IMR-90 (cell line): ENCODE measurements around the gene LZTFL1. TPM values are rescaled to one million over a fixed set of nuclear protein-coding genes. Genes with fewer than 3 reads are reported as not detected.

ENCODE experiments used
- ATAC-seq: fragments of 200-7000 bp; cut with Tn5 transposase; 2 replicates; pipeline ENCODE4 v1.9.1; 2020; ENCODE audit warnings: low read depth, mild to moderate bottlenecking, moderate library complexity
- BruUV-seq: library from RNA; stranded (reverse); fragments of 400-500 nt; replicated peaks from 2 replicates; lab custom pipeline; 2021; lab: Mats Ljungman, UMichigan
- CTCF ChIA-PET: fragments of 300-600 bp; formaldehyde crosslinking; extraction: SDS; loops from one replicate; lab custom pipeline; 2021; ENCODE audit warnings: antibody characterized with exemption; lab: Yijun Ruan, JAX
- POLR2A ChIA-PET: fragments of 300-600 bp; sonication (Branson Sonifier 250); formaldehyde crosslinking; loops from one replicate; lab custom pipeline; 2022; ENCODE audit warnings: antibody characterized with exemption; ENCODE audit not compliant: unreplicated experiment; lab: Charles Lee
- DNase-seq: peaks from one replicate; pipeline ENCODE4 v3.0.0; 2013
- H2AFZ ChIP-seq: replicated peaks from 2 replicates; pipeline ENCODE3; 2013; ENCODE audit warnings: low read length, mild to moderate bottlenecking; ENCODE audit not compliant: poor library complexity
- H2AK5ac ChIP-seq: 2 replicates; pipeline ENCODE4 v1.6.1; 2013; ENCODE audit warnings: low read depth, low read length, inconsistent platforms
- H2AK9ac ChIP-seq: replicated peaks from 2 replicates; pipeline ENCODE3; 2013; ENCODE audit warnings: mild to moderate bottlenecking, low read depth, low read length, moderate library complexity; ENCODE audit not compliant: poor library complexity
- H2BK120ac ChIP-seq: 2 replicates; pipeline ENCODE4 v1.6.1; 2013; ENCODE audit warnings: low read depth, low read length, inconsistent platforms
- H2BK15ac ChIP-seq: 3 replicates; pipeline ENCODE4 v1.6.1; 2013; ENCODE audit warnings: low read depth, low read length, inconsistent platforms
- H2BK20ac ChIP-seq: 2 replicates; pipeline ENCODE4 v1.6.1; 2013; ENCODE audit warnings: low read depth, mild to moderate bottlenecking, inconsistent platforms, low read length, moderate library complexity
- H2BK5ac ChIP-seq: 2 replicates; pipeline ENCODE4 v1.6.1; 2013; ENCODE audit warnings: mild to moderate bottlenecking, low read depth, low read length, inconsistent platforms; ENCODE audit not compliant: poor library complexity, severe bottlenecking
- H3K14ac ChIP-seq: replicated peaks from 2 replicates; pipeline ENCODE4 v1.6.1; 2013; ENCODE audit warnings: low read depth, low read length, inconsistent platforms
- H3K18ac ChIP-seq: 2 replicates; pipeline ENCODE4 v1.6.1; 2013; ENCODE audit warnings: low read depth, low read length, control low read depth
- H3K23ac ChIP-seq: 2 replicates; pipeline ENCODE4 v1.6.1; 2013; ENCODE audit warnings: low read depth, low read length, inconsistent platforms
- H3K27ac ChIP-seq: 2 replicates; pipeline ENCODE4 v1.5.1; 2013; ENCODE audit warnings: mild to moderate bottlenecking, control low read depth, low read length; ENCODE audit not compliant: insufficient read depth
- H3K27me3 ChIP-seq: 2 replicates; pipeline ENCODE4 v1.6.1; 2013; ENCODE audit warnings: low read length; ENCODE audit not compliant: control insufficient read depth, insufficient read depth
- H3K36me3 ChIP-seq: 2 replicates; pipeline ENCODE4 v1.6.1; 2013; ENCODE audit warnings: low read length, mixed read lengths; ENCODE audit not compliant: control insufficient read depth, insufficient read depth
- H3K4ac ChIP-seq: 2 replicates; pipeline ENCODE4 v1.6.1; 2013; ENCODE audit warnings: low read depth, low read length, inconsistent platforms
- H3K4me1 ChIP-seq: 2 replicates; pipeline ENCODE4 v1.6.1; 2013; ENCODE audit warnings: low read length, mixed read lengths; ENCODE audit not compliant: control insufficient read depth, insufficient read depth
- H3K4me2 ChIP-seq: 2 replicates; pipeline ENCODE4 v1.6.1; 2013; ENCODE audit warnings: low read depth, mild to moderate bottlenecking, control low read depth, low read length, moderate library complexity
- H3K4me3 ChIP-seq: 2 replicates; pipeline ENCODE4 v1.5.1; 2013; ENCODE audit warnings: low read depth, mild to moderate bottlenecking, control low read depth, low read length, moderate library complexity; ENCODE audit not compliant: insufficient read depth
- H3K56ac ChIP-seq: 2 replicates; pipeline ENCODE4 v1.6.1; 2013; ENCODE audit warnings: low read length, inconsistent platforms; ENCODE audit not compliant: insufficient read depth; ENCODE audit errors: extremely low read depth
- H3K79me1 ChIP-seq, 2 experiments: 2 replicates each; pipeline ENCODE4 v1.6.1; 2013; ENCODE audit warnings: low read length in 2 of 2, inconsistent platforms in 1 of 2, low read depth in 1 of 2
- H3K9ac ChIP-seq: 2 replicates; pipeline ENCODE4 v1.6.1; 2013; ENCODE audit warnings: low read depth, low read length, control low read depth
- H3K9me1 ChIP-seq: 2 replicates; pipeline ENCODE4 v1.6.1; 2013; ENCODE audit warnings: low read length, inconsistent platforms; ENCODE audit not compliant: insufficient read depth
- H3K9me3 ChIP-seq: 2 replicates; pipeline ENCODE4 v1.6.1; 2013; ENCODE audit warnings: low read length; ENCODE audit not compliant: control insufficient read depth, insufficient read depth
- H4K20me1 ChIP-seq: 2 replicates; pipeline ENCODE4 v1.6.1; 2013; ENCODE audit warnings: low read length, inconsistent platforms; ENCODE audit not compliant: insufficient read depth
- H4K5ac ChIP-seq: 2 replicates; pipeline ENCODE4 v1.6.1; 2013; ENCODE audit warnings: mild to moderate bottlenecking, low read depth, low read length, control low read depth
- H4K8ac ChIP-seq, 2 experiments: 2 replicates each; pipeline ENCODE4 v1.6.1; 2013; ENCODE audit warnings: low read depth in 2 of 2, low read length in 2 of 2, control low read depth in 1 of 2, inconsistent platforms in 1 of 2
- H4K91ac ChIP-seq: 2 replicates; pipeline ENCODE4 v1.6.1; 2013; ENCODE audit warnings: low read depth, low read length, inconsistent platforms; ENCODE audit not compliant: insufficient read depth
- MXI1 ChIP-seq: IDR thresholded peaks from 2 replicates; pipeline ENCODE4 v1.6.1; 2012; ENCODE audit warnings: low read depth, mild to moderate bottlenecking, low read length, moderate library complexity, borderline replicate concordance
- NFE2L2 ChIP-seq: fragments of 150-350 bp; IDR thresholded peaks from 2 replicates; pipeline ENCODE4 v1.6.1; 2016; ENCODE audit warnings: low read depth, mild to moderate bottlenecking, low read length
- RAD21 ChIP-seq: IDR thresholded peaks from 2 replicates; pipeline ENCODE4 v1.6.1; 2012; ENCODE audit warnings: low read length, improper control_type of control experiment
- RCOR1 ChIP-seq: IDR thresholded peaks from 2 replicates; pipeline ENCODE4 v1.6.1; 2012; ENCODE audit warnings: mild to moderate bottlenecking, low read length, improper control_type of control experiment; ENCODE audit not compliant: insufficient replicate concordance
- SMC3 ChIP-seq: fragments of 150-350 bp; IDR thresholded peaks from 2 replicates; pipeline ENCODE4 v1.6.1; 2016; ENCODE audit warnings: low read depth, mild to moderate bottlenecking, antibody characterized with exemption, low read length, moderate library complexity
- WGBS, 2 experiments: methylation state at CpG; one replicate each; pipeline versions ENCODE4 v1.1.5 to v1.1.7; 2013; ENCODE audit warnings: missing lambda C conversion rate in 2 of 2; ENCODE audit not compliant: insufficient read length in 1 of 2; ENCODE audit errors: extremely low coverage in 2 of 2; 5-methylcytosine and 5-hydroxymethylcytosine counted together
- dilution Hi-C: fragments of 300-500 bp; cut with HindIII; formaldehyde crosslinking; loops from one replicate; pipeline ENCODE4 v1.14.3; 2018; ENCODE audit warnings: low sequenced_read_pairs; ENCODE audit not compliant: unreplicated experiment
- in situ Hi-C: fragments of 300-500 bp; cut with MboI; formaldehyde crosslinking; loops from 3 replicates; pipeline ENCODE4 v1.14.3; 2019; ENCODE audit warnings: low sequenced_read_pairs, inconsistent platforms, mixed read lengths
- intact Hi-C: fragments of 100-400 bp; cut with micrococcal nuclease; formaldehyde crosslinking; loops from 2 replicates; pipeline ENCODE4 v1.10.0; 2022
- polyA plus RNA-seq, 3 experiments: library from polyadenylated mRNA; depleted of rRNA; stranded (reverse); fragments of >200 nt; gene quantifications; 2 replicates each; pipeline ENCODE4 v1.2.3, GENCODE V29; 2012; ENCODE audit warnings: low replicate concordance in 1 of 3
- total RNA-seq: library from RNA; depleted of rRNA; stranded (reverse); fragments of >200 nt; gene quantifications from 2 replicates; pipeline ENCODE4 v1.2.3, GENCODE V29; 2012

Gene LZTFL1
- total and polyA plus RNA-seq, 2 of the 4 experiments (the other 2 are of a cell fraction), result 10.3 to 10.4 TPM

DNA sequence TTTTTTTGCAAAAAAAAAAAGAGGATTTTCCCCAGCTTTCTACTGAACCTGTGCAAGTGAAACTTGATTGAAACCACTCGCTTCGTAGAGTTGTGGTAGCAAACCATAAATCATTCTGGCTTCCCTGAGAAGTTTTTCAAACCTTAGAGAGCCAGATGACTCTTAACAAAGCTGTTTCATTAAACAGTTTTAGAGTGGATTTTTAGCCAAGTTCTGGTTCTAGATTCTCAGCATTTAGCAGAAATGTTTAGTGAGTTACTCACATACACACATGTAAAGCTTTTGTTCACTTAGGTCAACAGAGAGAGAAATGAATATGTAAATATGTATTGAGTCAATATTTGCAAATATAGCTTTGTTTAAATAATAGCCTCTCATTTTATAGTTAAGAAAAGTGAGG is 26.3 kb upstream of the LZTFL1 start:
- no peak overlapping the region for H3K4me3 ChIP-seq
- ChIA-PET CTCF (interaction anchor here (0.5 to 0.6 kb wide), 2 partner anchors 13 to 21 kb away, joined by 3 to 8 read pairs; no protein-coding TSS in a partner anchor), POLR2A (no interaction called here)
- no peak overlapping the region for H3K23ac ChIP-seq
- no peak overlapping the region for H2AK9ac ChIP-seq
- no peak overlapping the region for H3K4me2 ChIP-seq
- no peak overlapping the region for H2AFZ ChIP-seq
- peaks cover 43% of the 10 kb centered on the region for H3K27me3 ChIP-seq
- H2AK5ac ChIP-seq, result no peak overlapping the region
- in situ Hi-C loops (no loop called here), dilution Hi-C loops (no loop called here), intact Hi-C loops (no loop called here)
- WGBS, 2 experiments, result no CpG with 5 or more reads among the region's 2 CpGs
- DNase-seq (no peak), ATAC-seq (no peak)
- no peak overlapping the region for H4K5ac ChIP-seq
- H4K8ac ChIP-seq, result no peak overlapping the region
- no peak overlapping the region for H3K56ac ChIP-seq
- H3K9me3 ChIP-seq, result peaks cover 4% of the 10 kb centered on the region
- no peaks in the 10 kb centered on the region for H4K20me1 ChIP-seq
- H3K9ac ChIP-seq, result no peak overlapping the region
- no peak overlapping the region for H4K91ac ChIP-seq
- H3K27ac ChIP-seq, result no peak overlapping the region
- no peaks in the 10 kb centered on the region for H3K79me1 ChIP-seq
- no peaks in the 10 kb centered on the region for H3K9me1 ChIP-seq
- no peak overlapping the region for H2BK20ac ChIP-seq
- no peak overlapping the region for H3K4ac ChIP-seq
- H3K36me3 ChIP-seq, result no peaks in the 10 kb centered on the region
- H2BK15ac ChIP-seq, result no peak overlapping the region
- TF ChIP-seq MXI1 (no peak), RAD21 (no peak), SMC3 (no peak), RCOR1 (no peak), NFE2L2 (no peak)
- BruUV-seq, result no TSS peak
- H3K14ac ChIP-seq, result no peak overlapping the region
- no peak overlapping the region for H3K18ac ChIP-seq
- no peak overlapping the region for H2BK120ac ChIP-seq
- no peaks in the 10 kb centered on the region for H3K4me1 ChIP-seq
- H2BK5ac ChIP-seq, result no peak overlapping the region
